ENCODE measurements around the gene AGMAT. TPM values are rescaled to one million over a fixed set of nuclear protein-coding genes. Genes with fewer than 3 reads are reported as not detected.

Gene AGMAT
- total and polyA plus RNA-seq, 2 donors from 2014 or later = 6.2 to 119 TPM

- TF ChIP-seq CTCF (IDR thresholded peaks at IDR 0.05; ENCODE audit: borderline replicate concordance, extremely low read depth, insufficient read depth) = peak; percentile 5
- FAIRE-seq (no peak), DNase-seq (peak in 3 of 5 donors; percentile 53 to 100 (median 72))
- Histone ChIP-seq H3K9ac (ENCODE audit: low read length in 3 of 3) (peak overlapping the region; percentile 55 to 88 (median 65)), H3K36me3 (ENCODE audit: control insufficient read depth in 2 of 3, insufficient read depth in 3 of 3, low read length in 3 of 3) (no peaks in the 10 kb centered on the region), H3K9me3 (ENCODE audit: control insufficient read depth in 2 of 3, insufficient read depth in 1 of 3, low read length in 3 of 3) (no peaks in the 10 kb centered on the region), H3K4me3 (ENCODE audit: low read length in 3 of 3) (peak overlapping the region; percentile 86 to 92 (median 87)), H3K4me1 (ENCODE audit: control insufficient read depth in 2 of 3, insufficient read depth in 2 of 3, low read depth in 1 of 3, low read length in 3 of 3) (peaks cover 0 to 19% (median 17%) of the 10 kb centered on the region in 3 donors), H3K27ac (ENCODE audit: low read depth in 2 of 2, low read length in 2 of 2) (peak overlapping the region; percentile 99 to 100), H3K27me3 (ENCODE audit: control insufficient read depth, insufficient read depth, low read length) (no peaks in the 10 kb centered on the region)
- intact Hi-C loops (cut with DNase I) = no loop called here
These were observed 59.5 kb downstream of the AGMAT start for GRCh38 chr1:15525050-15526020.

- Histone ChIP-seq H3K27ac (ENCODE audit: low read depth in 2 of 2, low read length in 2 of 2) (peak overlapping the region; percentile 99 to 100), H3K9me3 (ENCODE audit: control insufficient read depth in 2 of 3, insufficient read depth in 1 of 3, low read length in 3 of 3) (no peaks in the 10 kb centered on the region), H3K4me3 (ENCODE audit: low read length in 3 of 3) (peak overlapping the region; percentile 60 to 88 (median 73)), H3K27me3 (ENCODE audit: control insufficient read depth, insufficient read depth, low read length) (no peaks in the 10 kb centered on the region), H3K36me3 (ENCODE audit: control insufficient read depth in 2 of 3, insufficient read depth in 3 of 3, low read length in 3 of 3) (no peaks in the 10 kb centered on the region), H3K4me1 (ENCODE audit: control insufficient read depth in 2 of 3, insufficient read depth in 2 of 3, low read depth in 1 of 3, low read length in 3 of 3) (peaks cover 0 to 19% (median 17%) of the 10 kb centered on the region in 3 donors), H3K9ac (ENCODE audit: low read length in 3 of 3) (peak overlapping the region in 1 of 3 donors; percentile 57)
- no peak for FAIRE-seq
- no peak for TF ChIP-seq CTCF (IDR thresholded peaks at IDR 0.05; ENCODE audit: borderline replicate concordance, extremely low read depth, insufficient read depth)
- peak; percentile 99 to 100 (median 99) for DNase-seq
- intact Hi-C loops (cut with DNase I) = no loop called here
These were observed 60.4 kb downstream of the AGMAT start for GRCh38 chr1:15524283-15525049.

- Histone ChIP-seq H3K36me3 (ENCODE audit: control insufficient read depth in 2 of 3, insufficient read depth in 3 of 3, low read length in 3 of 3) (no peaks in the 10 kb centered on the region), H3K4me1 (ENCODE audit: control insufficient read depth in 2 of 3, insufficient read depth in 2 of 3, low read depth in 1 of 3, low read length in 3 of 3) (peaks cover 0 to 19% (median 17%) of the 10 kb centered on the region in 3 donors), H3K4me3 (ENCODE audit: low read length in 3 of 3) (peak within 1 kb of the TSS; percentile 67 to 88 (median 73)), H3K9me3 (ENCODE audit: control insufficient read depth in 2 of 3, insufficient read depth in 1 of 3, low read length in 3 of 3) (no peaks in the 10 kb centered on the region), H3K27ac (ENCODE audit: low read depth in 2 of 2, low read length in 2 of 2) (peak within 1 kb of the TSS; percentile 99 to 100), H3K27me3 (ENCODE audit: control insufficient read depth, insufficient read depth, low read length) (no peaks in the 10 kb centered on the region), H3K9ac (ENCODE audit: low read length in 3 of 3) (peak within 1 kb of the TSS; percentile 38 to 88 (median 65))
- intact Hi-C loops (cut with DNase I) = no loop called here
- DNase-seq = no peak
- no peak for TF ChIP-seq CTCF (IDR thresholded peaks at IDR 0.05; ENCODE audit: borderline replicate concordance, extremely low read depth, insufficient read depth)
- FAIRE-seq = no peak
These were observed 60.9 kb downstream of the AGMAT start, which contains the start of gene CASP9 for GRCh38 chr1:15524021-15524282. TSS of gene CASP9 (minus strand) at chr1:15524215. CDS start at chr1:15524200, 15 bp downstream.

Measured in kidney (tissue), 14 donors.